GM12801 (cell line): Measurements from ENCODE around the gene PRSS50.

Source experiments
- TF ChIP-seq, protein P1 (sequence below): IDR thresholded peaks from one replicate; pipeline ENCODE4 v1.5.1; 2011; ENCODE audit warnings: control low read depth; ENCODE audit not compliant: insufficient read length; ENCODE audit errors: extremely low read depth

PRSS50 gene

DNA sequence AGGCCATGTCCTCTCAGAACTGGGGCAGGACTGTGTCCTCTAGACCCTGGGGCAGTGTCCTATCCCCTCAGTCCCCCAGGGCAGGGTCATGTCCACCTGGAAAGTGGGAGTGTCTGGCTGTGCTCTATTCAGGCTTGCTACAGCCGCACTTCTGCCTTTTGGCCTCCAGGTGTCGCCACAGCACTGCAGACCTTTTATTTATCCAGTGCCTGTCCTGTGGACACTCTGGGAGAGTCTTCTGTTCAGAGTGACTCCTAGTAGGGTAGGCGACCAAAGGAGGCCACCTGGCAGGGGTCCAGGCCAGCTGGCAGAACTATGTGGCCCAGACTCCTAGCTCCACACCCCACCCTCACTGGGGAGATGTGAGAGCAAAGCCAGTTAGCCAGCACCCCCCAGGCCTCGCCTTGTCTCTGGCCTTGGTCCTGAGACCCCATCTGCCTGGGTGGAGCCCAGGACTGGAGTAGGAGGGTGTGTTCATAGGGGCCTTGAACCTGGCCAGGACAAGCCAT lies 12.6 kb downstream of the PRSS50 start:
- TF ChIP-seq, protein P1, sequence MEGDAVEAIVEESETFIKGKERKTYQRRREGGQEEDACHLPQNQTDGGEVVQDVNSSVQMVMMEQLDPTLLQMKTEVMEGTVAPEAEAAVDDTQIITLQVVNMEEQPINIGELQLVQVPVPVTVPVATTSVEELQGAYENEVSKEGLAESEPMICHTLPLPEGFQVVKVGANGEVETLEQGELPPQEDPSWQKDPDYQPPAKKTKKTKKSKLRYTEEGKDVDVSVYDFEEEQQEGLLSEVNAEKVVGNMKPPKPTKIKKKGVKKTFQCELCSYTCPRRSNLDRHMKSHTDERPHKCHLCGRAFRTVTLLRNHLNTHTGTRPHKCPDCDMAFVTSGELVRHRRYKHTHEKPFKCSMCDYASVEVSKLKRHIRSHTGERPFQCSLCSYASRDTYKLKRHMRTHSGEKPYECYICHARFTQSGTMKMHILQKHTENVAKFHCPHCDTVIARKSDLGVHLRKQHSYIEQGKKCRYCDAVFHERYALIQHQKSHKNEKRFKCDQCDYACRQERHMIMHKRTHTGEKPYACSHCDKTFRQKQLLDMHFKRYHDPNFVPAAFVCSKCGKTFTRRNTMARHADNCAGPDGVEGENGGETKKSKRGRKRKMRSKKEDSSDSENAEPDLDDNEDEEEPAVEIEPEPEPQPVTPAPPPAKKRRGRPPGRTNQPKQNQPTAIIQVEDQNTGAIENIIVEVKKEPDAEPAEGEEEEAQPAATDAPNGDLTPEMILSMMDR = peak; percentile 68

DNA sequence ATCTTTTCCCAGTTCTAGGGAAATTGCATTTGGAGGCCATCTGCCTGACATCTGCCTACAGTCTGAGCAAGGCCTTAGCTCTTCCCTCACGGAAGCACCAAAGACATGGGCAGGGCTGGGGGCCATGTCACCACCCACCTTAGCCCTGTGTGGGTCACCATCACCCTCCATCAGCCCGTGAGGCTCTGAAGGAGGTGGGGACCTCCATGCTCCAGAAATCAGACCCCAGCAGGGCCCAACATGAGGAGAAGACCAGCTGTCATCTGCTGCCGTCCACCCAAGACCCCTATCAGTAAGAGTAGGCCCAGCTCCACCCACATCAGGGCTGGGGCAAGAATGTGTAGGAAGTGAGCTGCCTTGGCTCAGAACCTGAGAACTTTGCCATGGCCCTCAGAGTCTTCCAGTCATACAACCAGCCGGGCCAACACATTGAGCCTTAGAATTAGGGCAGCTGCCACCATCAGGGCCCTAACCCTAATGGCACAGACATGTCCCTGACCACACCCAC lies 14.6 kb downstream of the PRSS50 start:
- TF ChIP-seq, protein P1 = no peak

DNA sequence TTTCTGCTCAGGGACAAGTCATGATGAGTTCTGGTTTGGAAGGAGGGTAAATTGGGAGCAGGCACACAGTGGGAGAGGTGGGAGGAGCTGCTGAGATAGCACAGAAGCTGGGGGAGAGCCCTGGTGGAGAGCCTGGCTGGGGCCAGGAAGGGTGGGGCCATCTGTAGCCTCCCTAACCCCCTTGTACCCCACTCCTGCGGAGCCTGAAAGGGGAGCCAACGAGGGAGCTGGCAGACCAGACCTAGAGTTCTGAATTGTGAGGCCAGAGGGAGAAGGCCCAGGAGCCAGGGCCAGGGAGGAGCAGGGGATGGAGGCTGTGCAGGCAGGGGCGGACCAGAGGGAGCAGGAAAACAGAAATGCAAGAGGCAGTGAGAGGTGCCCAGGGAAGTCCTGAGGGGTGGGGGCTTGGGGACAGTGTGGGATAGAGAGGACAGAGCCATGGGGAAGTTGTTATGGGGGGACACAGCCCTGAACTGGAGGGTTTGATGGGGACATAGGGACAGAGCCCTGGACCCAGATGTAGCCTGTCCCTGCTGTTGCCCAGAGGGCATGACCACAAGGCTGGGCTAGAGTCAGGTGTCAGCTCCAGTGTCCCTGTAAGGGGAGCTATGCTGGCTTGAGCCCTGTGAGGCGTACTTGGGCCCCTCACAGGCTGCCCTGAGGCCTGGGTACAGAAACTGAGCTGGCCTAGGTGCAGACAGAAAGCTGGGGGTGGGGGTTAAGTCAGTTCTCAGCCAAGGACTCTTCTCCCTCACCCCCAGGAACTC lies 15.2 kb downstream of the PRSS50 start:
- TF ChIP-seq, protein P1 = no peak

DNA sequence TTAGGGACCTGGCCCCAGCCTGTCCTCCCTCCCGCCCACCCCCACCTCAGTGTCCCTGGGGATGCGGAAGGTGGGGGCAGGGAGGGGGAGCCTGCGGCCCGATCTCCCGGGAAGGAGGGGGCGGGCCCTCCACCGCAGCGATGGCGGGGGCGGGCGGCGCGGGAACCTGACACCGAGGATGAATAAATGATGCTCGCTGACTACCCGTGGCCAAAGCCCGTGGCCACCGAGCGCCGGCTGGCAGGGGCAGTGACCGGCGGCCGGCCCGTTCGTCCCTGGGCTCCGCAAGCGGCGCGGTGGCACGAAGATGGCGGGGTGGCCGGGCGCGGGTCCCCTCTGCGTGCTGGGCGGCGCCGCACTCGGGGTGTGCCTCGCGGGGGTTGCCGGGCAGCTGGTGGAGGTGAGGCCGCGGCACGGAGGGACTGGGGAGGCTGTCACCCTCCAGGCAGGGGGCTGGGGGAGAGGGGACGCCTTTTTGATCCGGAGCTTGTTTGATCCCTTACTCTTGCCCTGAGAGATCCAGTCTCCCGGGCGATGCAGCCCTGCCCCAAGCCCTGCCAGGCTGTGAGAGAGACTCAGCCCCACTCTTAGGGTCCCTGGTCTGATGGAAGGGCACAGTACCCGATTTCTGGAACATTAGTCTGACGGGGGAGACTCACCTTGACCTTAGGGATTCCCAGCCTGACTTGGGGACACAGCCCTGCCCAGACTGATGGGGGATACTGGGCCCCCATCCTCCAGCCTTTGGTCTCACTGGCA lies 16.3 kb downstream of the PRSS50 start, which contains the start of gene TMIE:
TMIE (plus strand) TSS at position 212 of the 759 bp plus-strand sequence; CDS start at position 308, 96 bp downstream.
- TF ChIP-seq, protein P1 = no peak

DNA sequence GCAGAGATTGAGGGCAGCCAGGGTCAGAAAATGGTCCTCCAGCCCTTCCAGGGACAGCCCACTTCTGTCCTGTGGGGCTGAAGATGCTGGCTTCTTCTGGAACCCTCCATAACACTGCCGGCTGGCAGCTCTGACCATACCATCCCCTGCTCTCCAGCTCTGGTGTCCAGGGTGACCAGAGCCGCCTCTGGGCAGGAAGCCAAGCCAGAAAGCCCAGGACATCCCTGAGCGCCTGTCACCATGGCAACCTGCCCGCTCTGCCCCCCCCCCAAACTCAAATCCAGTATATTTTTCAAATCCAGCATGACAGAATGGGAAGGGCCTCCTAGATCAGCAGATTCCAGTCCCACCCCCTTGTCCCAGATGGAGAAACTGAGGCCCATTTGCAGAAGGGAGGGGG lies 16.9 kb downstream of the PRSS50 start:
- TF ChIP-seq, protein P1 = no peak

DNA sequence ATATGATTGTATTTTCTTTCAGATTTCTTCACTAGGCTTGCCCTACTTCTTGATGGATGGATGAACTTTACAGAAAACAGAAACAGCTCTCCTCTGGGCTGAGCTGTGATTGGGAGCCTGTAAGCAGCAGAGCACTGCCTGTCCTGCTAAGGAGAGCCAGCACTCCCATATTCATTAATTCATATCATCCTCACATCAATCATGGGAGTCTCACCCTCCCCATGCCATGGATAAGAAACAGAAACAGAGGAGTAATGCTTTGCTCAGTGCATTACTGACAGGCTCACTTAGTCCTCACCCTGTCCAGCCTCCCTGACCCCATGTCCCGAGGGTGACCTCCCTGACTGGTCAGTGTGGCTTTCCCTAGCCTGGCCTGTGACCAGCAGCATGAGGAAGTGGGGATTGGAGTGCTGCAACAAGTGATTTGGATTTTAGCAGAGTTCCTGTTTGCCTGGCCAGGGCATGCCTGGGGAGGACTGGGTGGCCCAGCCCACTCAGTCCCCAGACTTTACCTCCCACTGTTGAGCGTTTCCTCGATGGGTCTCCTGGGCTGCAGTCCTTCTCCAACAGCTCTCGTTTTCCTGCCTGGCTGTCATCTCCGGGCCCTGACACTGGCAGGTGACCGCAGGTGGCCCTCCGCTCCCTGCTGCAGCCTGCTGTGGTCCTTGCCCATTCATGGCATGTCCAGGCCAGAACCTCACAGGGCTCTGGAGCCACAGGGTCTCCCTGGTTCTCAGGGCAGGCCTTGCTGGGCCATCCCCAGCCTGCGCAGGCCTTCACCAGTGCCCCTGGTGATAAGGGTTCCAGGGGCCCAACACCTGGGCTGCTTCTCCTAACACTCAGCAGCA lies 17.8 kb downstream of the PRSS50 start:
- TF ChIP-seq, protein P1 = no peak
